ENCODE measurements around the gene RBM43. TPM values are rescaled to one million over a fixed set of nuclear protein-coding genes. Genes with fewer than 3 reads are reported as not detected.

The RBM43 gene
- total RNA-seq, 2 donors from 2014 or later = 2.0 to 5.3 TPM

GRCh38 chr2:151280271-151280670, 18.6 kb upstream of the RBM43 start:
- H3K36me3 ChIP-seq = no peaks in the 10 kb centered on the region
- no peaks in the 10 kb centered on the region for H3K27me3 ChIP-seq (replicated peaks; ENCODE audit: insufficient read depth)
- no peak overlapping the region for H3K4me3 ChIP-seq
- no peak overlapping the region for H3K27ac ChIP-seq
- TF ChIP-seq CTCF (IDR thresholded peaks at IDR 0.05) = no peak
- H3K9me3 ChIP-seq = no peaks in the 10 kb centered on the region
- H3K4me1 ChIP-seq (ENCODE audit: control insufficient read depth in 1 of 2, low read depth in 2 of 2) = no peaks in the 10 kb centered on the region
- DNase-seq (ENCODE audit: low spot score) (no peak), ATAC-seq (ENCODE audit: insufficient number of reproducible peaks, low FRiP score, low read depth) (no peak)

- Histone ChIP-seq H3K27me3 (replicated peaks; ENCODE audit: insufficient read depth) (no peaks in the 10 kb centered on the region), H3K4me1 (ENCODE audit: control insufficient read depth in 1 of 2, low read depth in 2 of 2) (no peaks in the 10 kb centered on the region), H3K27ac (no peak overlapping the region), H3K4me3 (no peak overlapping the region), H3K9me3 (no peaks in the 10 kb centered on the region), H3K36me3 (no peaks in the 10 kb centered on the region)
- TF ChIP-seq CTCF (IDR thresholded peaks at IDR 0.05) = no peak
- ATAC-seq (ENCODE audit: insufficient number of reproducible peaks, low FRiP score, low read depth) (no peak), DNase-seq (ENCODE audit: low spot score) (no peak)
Observed at GRCh38 chr2:151278487-151278886, 16.8 kb upstream of the RBM43 start.

GRCh38 chr2:151277067-151277466, 15.4 kb upstream of the RBM43 start:
- H3K36me3 ChIP-seq = peaks cover 2% of the 10 kb centered on the region
- no peak for TF ChIP-seq CTCF (IDR thresholded peaks at IDR 0.05)

GRCh38 chr2:151275291-151275690, 13.6 kb upstream of the RBM43 start:
- no peak for TF ChIP-seq CTCF (IDR thresholded peaks at IDR 0.05)
- ATAC-seq (ENCODE audit: insufficient number of reproducible peaks, low FRiP score, low read depth) (no peak), DNase-seq (ENCODE audit: low spot score) (no peak)
- Histone ChIP-seq H3K4me1 (ENCODE audit: control insufficient read depth in 1 of 2, low read depth in 2 of 2) (no peaks in the 10 kb centered on the region), H3K9me3 (no peaks in the 10 kb centered on the region), H3K27ac (no peak overlapping the region), H3K27me3 (replicated peaks; ENCODE audit: insufficient read depth) (no peaks in the 10 kb centered on the region), H3K36me3 (peaks cover 2% of the 10 kb centered on the region), H3K4me3 (no peak overlapping the region)

More at GRCh38 chr2:151277067-151277466, 15.4 kb upstream of the RBM43 start:
- Histone ChIP-seq H3K27ac (no peak overlapping the region), H3K4me3 (no peak overlapping the region), H3K27me3 (replicated peaks; ENCODE audit: insufficient read depth) (no peaks in the 10 kb centered on the region), H3K9me3 (no peaks in the 10 kb centered on the region), H3K4me1 (ENCODE audit: control insufficient read depth in 1 of 2, low read depth in 2 of 2) (no peaks in the 10 kb centered on the region)
- ATAC-seq (ENCODE audit: insufficient number of reproducible peaks, low FRiP score, low read depth) (no peak), DNase-seq (ENCODE audit: low spot score) (no peak)

- Histone ChIP-seq H3K27me3 (replicated peaks; ENCODE audit: insufficient read depth) (no peaks in the 10 kb centered on the region), H3K4me3 (no peak overlapping the region), H3K4me1 (ENCODE audit: control insufficient read depth in 1 of 2, low read depth in 2 of 2) (peaks cover 10 to 17% of the 10 kb centered on the region in 2 donors), H3K27ac (no peak overlapping the region), H3K36me3 (peaks cover 2% of the 10 kb centered on the region), H3K9me3 (no peaks in the 10 kb centered on the region)
- ATAC-seq (ENCODE audit: insufficient number of reproducible peaks, low FRiP score, low read depth) = no peak
- TF ChIP-seq CTCF (IDR thresholded peaks at IDR 0.05) = no peak
- no peak for DNase-seq (ENCODE audit: low spot score)
Observed at GRCh38 chr2:151271824-151272223, 10.2 kb upstream of the RBM43 start.

All from thoracic aorta (tissue), 2 donors.